GM12878 (cell line): ENCODE data around the gene FHIP1A. TPM values are rescaled to one million over a fixed set of nuclear protein-coding genes. Genes with fewer than 3 reads are reported as not detected.

ENCODE experiments used
- ATAC-seq: fragments of 200-7000 bp; cut with Tn5 transposase; 3 replicates; pipeline ENCODE4 v1.9.1; 2020; ENCODE audit warnings: mild to moderate bottlenecking, moderate library complexity
- BruUV-seq: library from RNA; stranded (reverse); fragments of 400-500 nt; replicated peaks from 2 replicates; lab custom pipeline; 2021; lab: Mats Ljungman, UMichigan
- CTCF ChIA-PET: fragments of 300-600 bp; sonication (Branson Sonifier 250); formaldehyde crosslinking; extraction: SDS; loops from one replicate; lab custom pipeline; 2021; ENCODE audit warnings: inconsistent platforms; lab: Yijun Ruan, JAX
- POLR2A ChIA-PET: fragments of 350-600 bp; formaldehyde crosslinking; extraction: SDS; loops from one replicate; lab custom pipeline; 2021; ENCODE audit warnings: inconsistent platforms; lab: Charles Lee
- RAD21 ChIA-PET: fragments of 300-600 bp; sonication (Branson Sonifier 250); formaldehyde crosslinking; loops from one replicate; lab custom pipeline; 2023; ENCODE audit warnings: antibody characterized with exemption; ENCODE audit not compliant: unreplicated experiment; lab: Charles Lee
- SMC1A ChIA-PET: fragments of 300-600 bp; sonication (Branson Sonifier 250); formaldehyde crosslinking; loops from one replicate; lab custom pipeline; 2023; ENCODE audit not compliant: unreplicated experiment, uncharacterized antibody; lab: Charles Lee
- DNase-seq: peaks from one replicate; pipeline ENCODE4 v3.0.0-alpha.2; 2011; ENCODE audit warnings: low read depth, low spot score
- FAIRE-seq: peaks from 3 replicates; lab custom pipeline; 2011; peaks lifted over from hg19 to GRCh38; lab: Jason Lieb, UNC
- H2AFZ ChIP-seq: 2 replicates; pipeline ENCODE4 v1.6.0; 2011; ENCODE audit warnings: low read depth, low read length, control low read depth; ENCODE audit not compliant: control insufficient read depth
- H3K27ac ChIP-seq: 2 replicates; pipeline ENCODE4 v1.5.1; 2011; ENCODE audit warnings: control low read depth; ENCODE audit not compliant: control insufficient read depth, insufficient read depth
- H3K27me3 ChIP-seq, 2 experiments: replicated peaks in 1 of 2; 2 replicates each; pipeline versions ENCODE4 v1.6.0 to v1.6.1; 2011; ENCODE audit warnings: low read length in 1 of 2; ENCODE audit not compliant: control insufficient read depth in 2 of 2, insufficient read depth in 2 of 2
- H3K36me3 ChIP-seq, 2 experiments: 2 replicates each; pipeline ENCODE4 v1.5.1; 2011; ENCODE audit warnings: low read length in 1 of 2; ENCODE audit not compliant: control insufficient read depth in 2 of 2, insufficient read depth in 2 of 2
- H3K4me1 ChIP-seq: 2 replicates; pipeline ENCODE4 v1.6.1; 2011; ENCODE audit warnings: mild to moderate bottlenecking, low read length, moderate library complexity, mixed read lengths; ENCODE audit not compliant: control insufficient read depth, insufficient read depth
- H3K4me2 ChIP-seq: 2 replicates; pipeline ENCODE4 v1.6.0; 2011; ENCODE audit warnings: control low read depth; ENCODE audit not compliant: control insufficient read depth, insufficient read depth
- H3K4me3 ChIP-seq: fragments of 200-600 bp; sonication (generic); 2 replicates; pipeline ENCODE4 v1.5.1; 2016
- H3K79me2 ChIP-seq: 2 replicates; pipeline ENCODE4 v1.6.0; 2011; ENCODE audit warnings: low read length; ENCODE audit not compliant: control insufficient read depth, insufficient read depth
- H3K9ac ChIP-seq: 2 replicates; pipeline ENCODE4 v1.8.0; 2011; ENCODE audit warnings: low read length, control low read depth, mixed read lengths; ENCODE audit not compliant: control insufficient read depth, insufficient read depth
- H3K9me3 ChIP-seq: replicated peaks from 3 replicates; pipeline ENCODE4 v1.5.1; 2011; ENCODE audit warnings: mild to moderate bottlenecking, low read length; ENCODE audit not compliant: control insufficient read depth, insufficient read depth
- H4K20me1 ChIP-seq: 2 replicates; pipeline ENCODE4 v1.6.0; 2011; ENCODE audit not compliant: control insufficient read depth, insufficient read depth
- CBX3 ChIP-seq: fragments of 200-600 bp; sonication (generic); IDR thresholded peaks from 2 replicates; pipeline ENCODE4 v1.6.1; 2016; ENCODE audit warnings: low read depth, borderline replicate concordance
- CEBPB ChIP-seq, 2 experiments: fragments of 150-350 bp in 1 of 2; IDR thresholded peaks; 2 replicates each; pipeline ENCODE4 v1.6.1; 2012 to 2014; ENCODE audit warnings: low read depth in 2 of 2, low read length in 2 of 2, borderline replicate concordance in 1 of 2, inconsistent platforms in 1 of 2
- CREB1 ChIP-seq: IDR thresholded peaks from 2 replicates; pipeline ENCODE4 v1.6.1; 2012; ENCODE audit warnings: low read depth, mild to moderate bottlenecking, inconsistent platforms
- CREM ChIP-seq: IDR thresholded peaks from 2 replicates; pipeline ENCODE4 v1.6.1; 2014; ENCODE audit warnings: antibody characterized with exemption, low read depth
- EED ChIP-seq: sonication (generic); IDR thresholded peaks from 2 replicates; pipeline ENCODE4 v1.6.1; 2016; ENCODE audit warnings: antibody characterized with exemption, low read depth
- EGR1 ChIP-seq, 2 experiments: IDR thresholded peaks; 1 replicate in 1 of 2; 2 replicates in 1 of 2; pipeline ENCODE4 v1.6.1; 2011 to 2012; ENCODE audit warnings: low read depth in 2 of 2, low read length in 2 of 2, borderline replicate concordance in 1 of 2, mild to moderate bottlenecking in 1 of 2, moderate library complexity in 1 of 2
- HDAC6 ChIP-seq: fragments of 200-600 bp; sonication (generic); IDR thresholded peaks from one replicate; pipeline ENCODE4 v1.8.0; 2017; ENCODE audit warnings: antibody characterized with exemption; ENCODE audit not compliant: unreplicated experiment
- IRF5 ChIP-seq: fragments of 450-650 bp; IDR thresholded peaks from 2 replicates; pipeline ENCODE4 v1.6.1; 2017; ENCODE audit warnings: borderline replicate concordance
- MTA3 ChIP-seq: IDR thresholded peaks from 2 replicates; pipeline ENCODE4 v1.6.1; 2012; ENCODE audit warnings: low read length, inconsistent platforms, borderline replicate concordance
- NFIC ChIP-seq: IDR thresholded peaks from 2 replicates; pipeline ENCODE4 v1.6.1; 2012; ENCODE audit warnings: low read depth, mild to moderate bottlenecking, inconsistent platforms, low read length, moderate library complexity
- PBX3 ChIP-seq: IDR thresholded peaks from 2 replicates; pipeline ENCODE4 v1.6.1; 2011; ENCODE audit warnings: mild to moderate bottlenecking, low read depth, low read length, moderate library complexity; ENCODE audit not compliant: insufficient replicate concordance
- PKNOX1 ChIP-seq: fragments of 450-650 bp; IDR thresholded peaks from 2 replicates; pipeline ENCODE4 v1.6.1; 2016; ENCODE audit warnings: mild to moderate bottlenecking
- POLR2AphosphoS2 ChIP-seq: IDR thresholded peaks from 2 replicates; pipeline ENCODE4 v1.6.1; 2011; ENCODE audit warnings: low read depth, mild to moderate bottlenecking, low read length, improper control_type of control experiment, moderate library complexity
- POLR2AphosphoS5 ChIP-seq: IDR thresholded peaks from 2 replicates; pipeline ENCODE4 v1.6.1; 2011; ENCODE audit warnings: mild to moderate bottlenecking, low read length, inconsistent platforms
- TAF1 ChIP-seq: IDR thresholded peaks from 2 replicates; pipeline ENCODE4 v1.6.1; 2011; ENCODE audit warnings: mild to moderate bottlenecking, low read depth, low read length, borderline replicate concordance
- TCF3 ChIP-seq: IDR thresholded peaks from 2 replicates; pipeline ENCODE4 v1.6.1; 2012; ENCODE audit warnings: low read depth, mild to moderate bottlenecking, low read length, borderline replicate concordance; ENCODE audit not compliant: insufficient read depth
- in situ Hi-C: fragments of 300-500 bp; cut with MboI; formaldehyde crosslinking; loops from 9 replicates; pipeline ENCODE4 v1.14.3; 2018; ENCODE audit warnings: mixed read lengths
- intact Hi-C: fragments of 100-400 bp; cut with micrococcal nuclease; formaldehyde crosslinking; loops from one replicate; pipeline ENCODE4 v1.14.2; 2022; ENCODE audit not compliant: unreplicated experiment
- polyA plus RNA-seq, 11 experiments: library from polyadenylated mRNA; depleted of rRNA in 4 of 11; unstranded in 6 of 11; stranded (reverse) in 5 of 11; fragments of >200 nt; fragmentation: Nextera tagmentation in 4 of 11; fragmentation: Illumina TruSeq in 1 of 11; extraction: Ambion mirVana in 4 of 11; extraction: Trizol in 1 of 11; gene quantifications; 1 replicate in 1 of 11; 2 replicates in 10 of 11; pipeline versions ENCODE4 v1.2.1 to v1.2.3, GENCODE V29; 2011 to 2016; ENCODE audit warnings: inconsistent platforms in 2 of 11, missing spikeins in 2 of 11, low read depth in 1 of 11
- total RNA-seq, 4 experiments: library from RNA; depleted of rRNA in 3 of 4; stranded (reverse); fragments of >200 nt in 3 of 4; fragmentation: Illumina TruSeq in 1 of 4; extraction: Trizol in 1 of 4; gene quantifications; 2 replicates each; pipeline versions ENCODE4 v1.2.1 to v1.2.3, GENCODE V29; 2013 to 2021
- TF ChIP-seq, protein P1 (sequence below): fragments of 450-650 bp; IDR thresholded peaks from 2 replicates; pipeline ENCODE4 v1.6.1; 2017; ENCODE audit warnings: mild to moderate bottlenecking
- TF ChIP-seq, protein P2 (sequence below): IDR thresholded peaks from 2 replicates; pipeline ENCODE4 v1.6.1; 2011; ENCODE audit warnings: low read depth, low read length, improper control_type of control experiment, borderline replicate concordance

Gene FHIP1A
- total and polyA plus RNA-seq, 10 of the 15 experiments (the other 5 are each of a cell fraction or from before 2014, with no cell fraction given): 0.02 to 5.5 (median 0.13) TPM; not detected in 1

GRCh38 chr4:151439320-151439719 lies 30.3 kb downstream of the FHIP1A start:
- Histone ChIP-seq H3K36me3 (no peaks in the 10 kb centered on the region), H3K4me1 (no peaks in the 10 kb centered on the region), H3K27ac (no peak overlapping the region), H3K4me2 (no peak overlapping the region), H3K27me3 (peaks cover 0 to 2% of the 10 kb centered on the region in 2 experiments; a peak in 1 of 4 replicates), H3K9ac (no peak overlapping the region), H3K79me2 (no peaks in the 10 kb centered on the region), H4K20me1 (no peaks in the 10 kb centered on the region), H3K9me3 (no peaks in the 10 kb centered on the region), H3K4me3 (no peak overlapping the region), H2AFZ (no peak overlapping the region)
- ChIA-PET RAD21 (interaction anchor here (1.9 kb wide), 1 partner anchor 16 kb away, joined by 6 read pairs; no protein-coding TSS in a partner anchor), CTCF (interaction anchor here (1.4 kb wide), 1 partner anchor 9 kb away, joined by 3 read pairs; no protein-coding TSS in a partner anchor), POLR2A (no interaction called here), SMC1A (interaction anchor here (1.9 kb wide), 1 partner anchor 8 kb away, joined by 6 read pairs; no protein-coding TSS in a partner anchor)
- no TSS peak for BruUV-seq
- no peak for TF ChIP-seq CBX3
- no peak for TF ChIP-seq TAF1
- no peak for TF ChIP-seq CREM
- TF ChIP-seq HDAC6: no peak
- TF ChIP-seq TCF3: no peak
- TF ChIP-seq PKNOX1: no peak
- TF ChIP-seq, protein P1, sequence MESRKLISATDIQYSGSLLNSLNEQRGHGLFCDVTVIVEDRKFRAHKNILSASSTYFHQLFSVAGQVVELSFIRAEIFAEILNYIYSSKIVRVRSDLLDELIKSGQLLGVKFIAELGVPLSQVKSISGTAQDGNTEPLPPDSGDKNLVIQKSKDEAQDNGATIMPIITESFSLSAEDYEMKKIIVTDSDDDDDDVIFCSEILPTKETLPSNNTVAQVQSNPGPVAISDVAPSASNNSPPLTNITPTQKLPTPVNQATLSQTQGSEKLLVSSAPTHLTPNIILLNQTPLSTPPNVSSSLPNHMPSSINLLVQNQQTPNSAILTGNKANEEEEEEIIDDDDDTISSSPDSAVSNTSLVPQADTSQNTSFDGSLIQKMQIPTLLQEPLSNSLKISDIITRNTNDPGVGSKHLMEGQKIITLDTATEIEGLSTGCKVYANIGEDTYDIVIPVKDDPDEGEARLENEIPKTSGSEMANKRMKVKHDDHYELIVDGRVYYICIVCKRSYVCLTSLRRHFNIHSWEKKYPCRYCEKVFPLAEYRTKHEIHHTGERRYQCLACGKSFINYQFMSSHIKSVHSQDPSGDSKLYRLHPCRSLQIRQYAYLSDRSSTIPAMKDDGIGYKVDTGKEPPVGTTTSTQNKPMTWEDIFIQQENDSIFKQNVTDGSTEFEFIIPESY: no peak
- no peak for TF ChIP-seq POLR2AphosphoS2
- TF ChIP-seq POLR2AphosphoS5: no peak
- no peak for TF ChIP-seq EGR1 (IDR thresholded peaks at IDR 0.05; ENCODE audit: borderline replicate concordance in 1 of 2, low read depth in 2 of 2, low read length in 2 of 2)
- TF ChIP-seq EED: no peak
- TF ChIP-seq, protein P2, sequence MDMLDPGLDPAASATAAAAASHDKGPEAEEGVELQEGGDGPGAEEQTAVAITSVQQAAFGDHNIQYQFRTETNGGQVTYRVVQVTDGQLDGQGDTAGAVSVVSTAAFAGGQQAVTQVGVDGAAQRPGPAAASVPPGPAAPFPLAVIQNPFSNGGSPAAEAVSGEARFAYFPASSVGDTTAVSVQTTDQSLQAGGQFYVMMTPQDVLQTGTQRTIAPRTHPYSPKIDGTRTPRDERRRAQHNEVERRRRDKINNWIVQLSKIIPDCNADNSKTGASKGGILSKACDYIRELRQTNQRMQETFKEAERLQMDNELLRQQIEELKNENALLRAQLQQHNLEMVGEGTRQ: no peak
- TF ChIP-seq IRF5: no peak
- TF ChIP-seq CREB1: no peak
- TF ChIP-seq CEBPB (IDR thresholded peaks at IDR 0.05; ENCODE audit: borderline replicate concordance in 1 of 2, low read depth in 2 of 2, low read length in 2 of 2): no peak
- TF ChIP-seq NFIC: no peak
- no peak for TF ChIP-seq PBX3
- no peak for TF ChIP-seq MTA3
- no peak for DNase-seq
- in situ Hi-C loops: no loop called here
- ATAC-seq: peak; percentile 60
- intact Hi-C loops: no loop called here
- FAIRE-seq: no peak
